GM11168 (cell line): ENCODE measurements around the gene DNM2.
"Not testable (repeated sequence)": the region's sequence is repeated elsewhere in the genome, so short reads cannot be mapped to it uniquely, and the experiment has no call there.

Experiments used
- in situ Hi-C: fragments of 300-500 bp; cut with MboI; formaldehyde crosslinking; loops from one replicate; pipeline ENCODE4 v1.12.0; 2022; ENCODE audit warnings: low sequenced_read_pairs; ENCODE audit not compliant: unreplicated experiment

The DNM2 gene

GRCh38 chr19:10830931-10831779 is 113.3 kb downstream of the DNM2 start:
- in situ Hi-C loops, result no loop called here

GRCh38 chr19:10831987-10832938 is 114.4 kb downstream of the DNM2 start:
- in situ Hi-C loops, result no loop called here

GRCh38 chr19:10832939-10833296 is 115.0 kb downstream of the DNM2 start:
- in situ Hi-C loops, result no loop called here

- in situ Hi-C loops, result no loop called here
These were observed 117.3 kb downstream of the DNM2 start for GRCh38 chr19:10835089-10835753.

GRCh38 chr19:10835754-10836478 is 118.0 kb downstream of the DNM2 start, which contains the start of gene TMED1:
TSS of gene TMED1 (minus strand) at chr19:10836212. CDS start at chr19:10836191, 21 bp downstream.
- in situ Hi-C loops, result no loop called here

GRCh38 chr19:10836479-10837330 is 118.8 kb downstream of the DNM2 start:
- in situ Hi-C loops, result no loop called here

DNA sequence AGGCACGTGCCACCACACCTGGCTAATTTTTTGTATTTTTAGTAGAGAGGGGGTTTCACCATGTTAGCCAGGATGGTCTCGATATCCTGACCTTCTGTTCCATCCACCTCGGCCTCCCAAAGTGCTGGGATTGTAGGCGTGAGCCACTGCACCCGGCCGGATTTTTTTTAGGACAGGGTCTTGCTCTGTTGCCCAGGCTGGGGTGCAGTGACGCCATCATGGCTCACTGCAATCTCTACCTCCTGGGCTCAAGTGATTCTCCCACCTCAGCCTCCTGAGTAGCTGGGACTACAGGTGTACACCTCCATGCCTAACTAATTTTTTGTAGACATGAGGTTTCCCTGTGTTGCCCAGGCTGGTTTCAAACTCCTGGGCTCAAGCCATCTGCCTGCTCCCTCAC is 119.8 kb downstream of the DNM2 start:
- in situ Hi-C loops, result not testable (repeated sequence)

GRCh38 chr19:10838377-10838776 is 120.5 kb downstream of the DNM2 start:
- in situ Hi-C loops, result no loop called here

DNA sequence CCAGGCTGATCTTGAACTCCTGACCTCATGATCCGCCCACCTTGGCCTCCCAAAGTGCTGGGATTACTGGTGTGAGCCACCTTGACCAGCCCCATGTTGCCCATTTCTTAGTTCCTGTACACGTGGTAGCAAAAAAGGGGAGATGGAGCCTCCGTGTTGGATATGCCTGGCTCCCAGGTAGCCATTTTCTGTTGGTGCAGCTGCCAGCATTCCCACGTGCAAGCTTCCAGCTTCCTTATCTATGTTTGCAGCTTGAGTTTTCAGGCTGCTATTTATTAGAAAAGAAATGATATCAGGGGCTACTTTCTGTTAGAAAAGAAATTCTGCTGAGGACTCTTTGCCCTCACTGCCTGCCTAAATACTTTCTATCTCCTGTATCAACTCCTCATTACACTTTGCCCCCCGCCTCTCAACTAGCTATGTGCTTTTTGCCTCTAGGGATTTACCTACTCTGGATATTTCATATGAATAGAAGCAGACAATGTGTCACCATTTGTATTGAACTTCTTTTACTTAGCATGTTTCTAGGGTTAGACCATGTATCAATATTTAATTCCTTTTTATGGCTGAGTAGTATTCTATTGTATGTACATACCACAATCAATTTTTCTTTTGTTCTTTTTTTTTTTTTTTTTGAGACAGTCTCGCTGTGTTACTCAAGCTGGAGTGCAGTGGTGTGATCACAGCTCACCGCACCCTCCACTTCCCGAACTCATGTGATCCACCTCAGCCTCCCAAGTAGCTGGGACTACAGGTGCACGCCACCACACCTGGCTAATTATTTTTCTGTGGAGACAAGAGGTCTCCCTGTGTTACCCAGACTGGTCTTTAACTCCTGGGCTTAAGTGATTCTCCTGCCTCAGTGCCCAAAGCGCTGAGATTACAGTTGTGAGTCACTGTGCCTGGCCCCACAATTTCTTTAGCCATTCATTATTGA is 121.5 kb downstream of the DNM2 start:
- in situ Hi-C loops, result no loop called here

GRCh38 chr19:10842788-10843187 is 124.9 kb downstream of the DNM2 start:
- in situ Hi-C loops, result no loop called here

DNA sequence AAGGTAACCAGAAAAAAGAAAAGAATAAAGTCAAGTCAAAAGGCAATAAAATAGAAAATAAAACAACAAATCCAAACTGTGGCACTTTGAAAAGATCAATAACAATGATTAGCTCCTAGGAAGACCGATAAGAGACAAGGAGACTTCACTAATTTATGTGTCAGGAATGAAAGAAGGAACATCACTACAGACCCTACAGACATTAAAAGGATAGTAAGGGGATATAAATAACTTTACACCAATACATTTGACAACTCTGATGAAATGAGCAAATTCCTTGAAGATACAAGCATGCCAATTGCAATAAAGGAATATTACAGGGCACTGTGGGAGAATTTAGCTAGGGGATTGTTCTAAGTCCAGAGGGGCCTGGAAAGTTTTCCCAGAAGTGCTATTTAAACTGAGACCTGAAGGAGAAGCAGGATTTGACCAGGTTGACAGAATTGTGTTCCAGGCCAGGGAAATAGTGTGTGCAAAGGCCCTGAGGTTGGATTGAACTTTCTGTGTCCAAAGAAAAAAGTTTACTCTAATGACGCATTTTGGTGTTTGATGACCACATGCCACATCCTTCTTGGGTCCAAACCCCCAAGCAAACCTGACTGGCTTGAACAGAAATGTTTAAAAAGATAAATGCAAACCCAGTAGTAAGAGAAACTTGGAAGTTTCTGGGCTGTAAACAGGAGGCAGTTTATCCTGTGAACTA is 128.8 kb downstream of the DNM2 start:
- in situ Hi-C loops, result no loop called here

GRCh38 chr19:10848230-10848856 is 130.5 kb downstream of the DNM2 start, which contains the start of gene C19orf38:
TSS of gene C19orf38 (plus strand) at chr19:10848415. CDS start at chr19:10848509, 94 bp downstream.
- in situ Hi-C loops, result no loop called here

- in situ Hi-C loops, result no loop called here
These were observed 132.8 kb downstream of the DNM2 start for GRCh38 chr19:10850631-10851030.

DNA sequence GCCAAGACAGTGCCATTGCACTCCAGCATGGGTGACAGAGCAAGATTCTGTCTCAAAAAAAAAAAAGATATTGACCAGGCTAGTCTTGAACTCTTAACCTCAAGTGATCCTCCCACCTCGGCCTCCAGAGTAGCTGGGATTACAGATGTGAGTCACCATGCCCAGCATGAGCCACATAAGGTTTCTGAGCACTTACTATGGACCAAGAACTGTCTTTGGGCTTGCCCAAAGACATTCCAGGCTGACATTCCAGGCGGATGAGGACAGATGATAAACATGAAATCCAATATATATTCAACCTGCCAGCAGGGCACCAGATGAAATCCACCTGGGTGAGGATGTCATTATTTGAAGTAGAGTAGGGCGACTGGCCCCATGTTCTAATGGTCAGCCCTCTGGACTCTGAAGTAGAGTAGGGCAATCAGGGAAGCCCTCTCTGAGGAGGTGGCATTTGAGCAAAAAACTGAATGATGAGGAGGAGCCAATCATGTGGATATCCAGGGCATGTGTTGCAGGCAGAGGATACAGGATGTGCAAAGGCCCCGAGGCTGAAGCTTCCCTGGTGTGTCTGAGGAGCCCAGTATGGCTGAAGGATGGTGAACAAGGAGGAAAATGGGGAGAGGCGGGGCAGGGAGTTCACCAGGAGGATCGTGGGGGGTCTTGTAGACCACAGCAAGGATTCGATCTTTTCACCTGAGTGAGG is 134.4 kb downstream of the DNM2 start:
- in situ Hi-C loops, result no loop called here

- in situ Hi-C loops, result no loop called here
These were observed 135.1 kb downstream of the DNM2 start for GRCh38 chr19:10852941-10853340.
